K562 (cell line): ENCODE results near the gene TMEM108. TPM values are rescaled to one million over a fixed set of nuclear protein-coding genes. Genes with fewer than 3 reads are reported as not detected.

Source experiments
- ATAC-seq: fragments of 200-7000 bp; cut with Tn5 transposase; 3 replicates; pipeline ENCODE4 v1.9.1; 2020; ENCODE audit warnings: moderate library complexity
- BruUV-seq: library from RNA; stranded (reverse); fragments of 400-500 nt; replicated peaks from 2 replicates; lab custom pipeline; 2021; lab: Mats Ljungman, UMichigan
- CTCF ChIA-PET: fragments of 300-600 bp; formaldehyde crosslinking; extraction: SDS; loops from one replicate; lab custom pipeline; 2021; ENCODE audit warnings: low intra/inter-chr PET ratio; lab: Yijun Ruan, JAX
- POLR2A ChIA-PET: fragments of 300-600, 350-650 bp; sonication (Branson Sonifier 250); formaldehyde crosslinking; extraction: SDS; loops from one replicate; lab custom pipeline; 2021; ENCODE audit warnings: antibody characterized with exemption, inconsistent platforms; lab: Yijun Ruan, JAX
- DNase-seq, 4 experiments: peaks; one replicate each; pipeline versions ENCODE4 v3.0.0 to v3.0.0-alpha.2; 2011 to 2018; ENCODE audit warnings: low spot score in 3 of 4, mixed read lengths in 3 of 4; ENCODE audit errors: extremely low read depth in 1 of 4
- FAIRE-seq: peaks from 2 replicates; lab custom pipeline; 2011; peaks lifted over from hg19 to GRCh38; lab: Jason Lieb, UNC
- H2AFZ ChIP-seq: 2 replicates; pipeline ENCODE4 v1.6.0; 2011; ENCODE audit warnings: low read depth, low read length, control low read depth, inconsistent platforms
- H3K27ac ChIP-seq: fragments of 200-600 bp; 3 replicates; pipeline ENCODE4 v1.8.0; 2011; ENCODE audit warnings: low read depth, mild to moderate bottlenecking, control low read depth, inconsistent platforms, low read length, moderate library complexity, mixed read lengths; ENCODE audit errors: extremely low read depth
- H3K27me3 ChIP-seq, 2 experiments: fragments of 300-600 bp in 1 of 2; 2 replicates in 1 of 2; 3 replicates in 1 of 2; pipeline versions ENCODE4 v1.6.0 to v1.8.0; 2011; ENCODE audit warnings: inconsistent platforms in 2 of 2, low read length in 2 of 2, mild to moderate bottlenecking in 1 of 2, mixed read lengths in 1 of 2, moderate library complexity in 1 of 2; ENCODE audit not compliant: control insufficient read depth in 2 of 2, insufficient read depth in 2 of 2
- H3K36me3 ChIP-seq: fragments of 300-600 bp; 3 replicates; pipeline ENCODE4 v1.8.0; 2011; ENCODE audit warnings: mild to moderate bottlenecking, low read length, inconsistent platforms; ENCODE audit not compliant: control insufficient read depth, insufficient read depth
- H3K4me1 ChIP-seq, 2 experiments: fragments of 200-600 bp in 1 of 2; replicated peaks in 1 of 2; 2 replicates in 1 of 2; 3 replicates in 1 of 2; pipeline versions ENCODE4 v1.5.1 to v1.8.0; 2011; ENCODE audit warnings: inconsistent platforms in 2 of 2, low read length in 2 of 2, mild to moderate bottlenecking in 1 of 2, mixed read lengths in 1 of 2, moderate library complexity in 1 of 2; ENCODE audit not compliant: control insufficient read depth in 2 of 2, insufficient read depth in 2 of 2
- H3K4me2 ChIP-seq: 2 replicates; pipeline ENCODE4 v1.6.1; 2011; ENCODE audit warnings: low read length, control low read depth, inconsistent platforms, mixed read lengths; ENCODE audit not compliant: insufficient read depth
- H3K4me3 ChIP-seq: fragments of 200-600 bp; sonication (generic), shearing (Covaris generic); 2 replicates; pipeline ENCODE4 v1.5.1; 2016; ENCODE audit warnings: control low read depth, inconsistent platforms
- H3K79me2 ChIP-seq: fragments of 200-600 bp; 3 replicates; pipeline ENCODE4 v1.8.0; 2011; ENCODE audit warnings: low read length, inconsistent platforms; ENCODE audit not compliant: control insufficient read depth, insufficient read depth
- H3K9ac ChIP-seq, 2 experiments: 2 replicates each; pipeline versions ENCODE4 v1.6.0 to v1.6.1; 2011; ENCODE audit warnings: low read depth in 2 of 2, low read length in 2 of 2, control low read depth in 1 of 2, inconsistent platforms in 1 of 2, mild to moderate bottlenecking in 1 of 2, mixed read lengths in 1 of 2; ENCODE audit not compliant: insufficient read depth in 1 of 2
- H3K9me1 ChIP-seq: one replicate; pipeline ENCODE4 v1.6.0; 2011; ENCODE audit warnings: inconsistent platforms, mild to moderate bottlenecking, low read length, moderate library complexity; ENCODE audit not compliant: control insufficient read depth, insufficient read depth
- H3K9me3 ChIP-seq: replicated peaks from 2 replicates; pipeline ENCODE4 v1.5.1; 2011; ENCODE audit warnings: low read depth, low read length, inconsistent platforms; ENCODE audit not compliant: control insufficient read depth, insufficient read depth
- H4K20me1 ChIP-seq: replicated peaks from 2 replicates; pipeline ENCODE4 v1.6.1; 2011; ENCODE audit warnings: low read length, inconsistent platforms, mixed read lengths; ENCODE audit not compliant: control insufficient read depth, insufficient read depth
- DMBX1 ChIP-seq: fragments of 250-450 bp; sonication (Bioruptor Pico); IDR thresholded peaks from 2 replicates; pipeline ENCODE4 v1.8.0; 2022; ENCODE audit warnings: inconsistent platforms, mild to moderate bottlenecking, moderate library complexity, borderline replicate concordance
- E2F3 ChIP-seq: fragments of 250-450 bp; sonication (Bioruptor Pico); IDR thresholded peaks from 2 replicates; pipeline ENCODE4 v1.4.0; 2020; ENCODE audit warnings: mild to moderate bottlenecking
- FOXJ2 ChIP-seq: fragments of 200-800 bp; sonication (Bioruptor generic); IDR thresholded peaks from 2 replicates; pipeline ENCODE4 v1.6.1; 2016; ENCODE audit warnings: missing genetic modification characterization, missing compliant biosample characterization
- GABPB2 ChIP-seq: fragments of 250-450 bp; sonication (Bioruptor Pico); conservative IDR thresholded peaks from 2 replicates; pipeline ENCODE4 v1.5.1; 2021; ENCODE audit warnings: mild to moderate bottlenecking
- KAT2B ChIP-seq: IDR thresholded peaks from one replicate; pipeline ENCODE4 v1.6.1; 2012; ENCODE audit warnings: low read depth, mild to moderate bottlenecking, control low read depth, inconsistent platforms, low read length, moderate library complexity
- MAFG ChIP-seq: fragments of 450-650 bp; conservative IDR thresholded peaks from 2 replicates; pipeline ENCODE4 v1.6.1; 2016; ENCODE audit warnings: missing genetic modification characterization, missing compliant biosample characterization
- MAZ ChIP-seq, 2 experiments: fragments of 450-650 bp in 1 of 2; sonication (generic) in 1 of 2; formaldehyde crosslinking; IDR thresholded peaks in 1 of 2; conservative IDR thresholded peaks in 1 of 2; 2 replicates each; pipeline versions ENCODE4 v1.4.0 to v1.5.0; 2020; ENCODE audit warnings: mild to moderate bottlenecking in 1 of 2, missing genetic modification reagents in 1 of 2
- MCM5 ChIP-seq: fragments of 450-650 bp; IDR thresholded peaks from 2 replicates; pipeline ENCODE4 v1.6.1; 2016; ENCODE audit warnings: low read depth
- NELFE ChIP-seq: IDR thresholded peaks from 2 replicates; pipeline ENCODE4 v1.6.1; 2011; ENCODE audit warnings: mild to moderate bottlenecking; ENCODE audit not compliant: insufficient read depth, insufficient read length
- RFX1 ChIP-seq: fragments of 450-650 bp; IDR thresholded peaks from 2 replicates; pipeline ENCODE4 v1.6.1; 2016; ENCODE audit warnings: mild to moderate bottlenecking, moderate library complexity
- SETDB1 ChIP-seq: IDR thresholded peaks from one replicate; pipeline ENCODE4 v1.6.1; 2012; ENCODE audit warnings: low read length, control low read depth, inconsistent platforms
- SMAD2 ChIP-seq: fragments of 150-350 bp; IDR thresholded peaks from 2 replicates; pipeline ENCODE4 v1.6.1; 2014; ENCODE audit warnings: low read depth, mild to moderate bottlenecking, low read length
- ZBTB8A ChIP-seq: fragments of 450-650 bp; IDR thresholded peaks from 2 replicates; pipeline ENCODE4 v1.6.1; 2018; ENCODE audit warnings: mild to moderate bottlenecking, moderate library complexity; ENCODE audit not compliant: partially characterized antibody
- ZC3H11A ChIP-seq: IDR thresholded peaks from 2 replicates; pipeline ENCODE4 v1.6.1; 2012; ENCODE audit warnings: low read depth, low read length, improper control_type of control experiment
- ZNF24 ChIP-seq: fragments of 450-650 bp; IDR thresholded peaks from 2 replicates; pipeline ENCODE4 v1.6.1; 2016
- ZNF586 ChIP-seq: fragments of 450-650 bp; formaldehyde crosslinking; conservative IDR thresholded peaks from 2 replicates; pipeline ENCODE4 v1.4.0; 2020; ENCODE audit warnings: mild to moderate bottlenecking, moderate library complexity
- WGBS: fragments of 100-300 bp; shearing (Covaris generic); methylation state at CpG from one replicate; pipeline ENCODE4 v1.1.6; 2016; ENCODE audit warnings: low coverage, mixed read lengths; ENCODE audit not compliant: insufficient coverage; ENCODE audit errors: missing lambda C conversion rate; 5-methylcytosine and 5-hydroxymethylcytosine counted together
- in situ Hi-C: fragments of 300-500 bp; cut with MboI; formaldehyde crosslinking; loops from 4 replicates; pipeline ENCODE4 v1.15.0; 2018; ENCODE audit warnings: inconsistent platforms, mixed read lengths
- intact Hi-C: fragments of 100-400 bp; cut with micrococcal nuclease; formaldehyde crosslinking; loops from 2 replicates; pipeline ENCODE4 v1.14.2; 2022
- polyA plus RNA-seq, 8 experiments: library from polyadenylated mRNA; depleted of rRNA in 4 of 8; stranded (reverse) in 5 of 8; unstranded in 3 of 8; fragments of >200 nt; fragmentation: Nextera tagmentation in 2 of 8; fragmentation: Illumina TruSeq in 1 of 8; extraction: Ambion mirVana in 2 of 8; extraction: Trizol in 1 of 8; gene quantifications; 2 replicates each; pipeline versions ENCODE4 v1.2.1 to v1.2.3, GENCODE V29; 2011 to 2014; ENCODE audit warnings: inconsistent platforms in 1 of 8, missing spikeins in 1 of 8
- total RNA-seq, 7 experiments: library from RNA; depleted of rRNA in 6 of 7; stranded (reverse); fragments of >200 nt in 6 of 7; fragmentation: Illumina TruSeq in 2 of 7; extraction: Trizol in 2 of 7; gene quantifications; 2 replicates each; pipeline versions ENCODE4 v1.2.1 to v1.2.3, GENCODE V29; 2011 to 2021; ENCODE audit warnings: low replicate concordance in 1 of 7
- TF ChIP-seq, protein P1 (sequence below): fragments of 150-350 bp; IDR thresholded peaks from 2 replicates; pipeline ENCODE4 v1.6.1; 2014; ENCODE audit warnings: low read depth, mild to moderate bottlenecking, low read length, borderline replicate concordance
- TF ChIP-seq, protein P2 (sequence below): fragments of 450-650 bp; IDR thresholded peaks from 2 replicates; pipeline ENCODE4 v1.6.1; 2016; ENCODE audit warnings: borderline replicate concordance

TMEM108 gene
- total and polyA plus RNA-seq, 9 of the 15 experiments (the other 6 are each of a cell fraction or from before 2014, with no cell fraction given): 0.65 to 11.1 (median 3.4) TPM

GRCh38 chr3:133361435-133361834, 323.2 kb downstream of the TMEM108 start:
- no peak overlapping the region for H2AFZ ChIP-seq
- no peaks in the 10 kb centered on the region for H3K4me1 ChIP-seq
- H3K79me2 ChIP-seq: no peaks in the 10 kb centered on the region
- no peak overlapping the region for H3K4me2 ChIP-seq
- ATAC-seq (no peak), FAIRE-seq (no peak), DNase-seq (no peak)
- no peak for TF ChIP-seq MAZ (CRISPR knock-in tag; conservative IDR thresholded peaks at IDR 0.05 in 1 of 2, IDR thresholded peaks at IDR 0.05 in 1 of 2)
- no peak for TF ChIP-seq E2F3
- no peak for TF ChIP-seq DMBX1 (CRISPR knock-in tag)
- no peak for TF ChIP-seq FOXJ2 (tag)
- TF ChIP-seq ZC3H11A: no peak
- TF ChIP-seq, protein P1, sequence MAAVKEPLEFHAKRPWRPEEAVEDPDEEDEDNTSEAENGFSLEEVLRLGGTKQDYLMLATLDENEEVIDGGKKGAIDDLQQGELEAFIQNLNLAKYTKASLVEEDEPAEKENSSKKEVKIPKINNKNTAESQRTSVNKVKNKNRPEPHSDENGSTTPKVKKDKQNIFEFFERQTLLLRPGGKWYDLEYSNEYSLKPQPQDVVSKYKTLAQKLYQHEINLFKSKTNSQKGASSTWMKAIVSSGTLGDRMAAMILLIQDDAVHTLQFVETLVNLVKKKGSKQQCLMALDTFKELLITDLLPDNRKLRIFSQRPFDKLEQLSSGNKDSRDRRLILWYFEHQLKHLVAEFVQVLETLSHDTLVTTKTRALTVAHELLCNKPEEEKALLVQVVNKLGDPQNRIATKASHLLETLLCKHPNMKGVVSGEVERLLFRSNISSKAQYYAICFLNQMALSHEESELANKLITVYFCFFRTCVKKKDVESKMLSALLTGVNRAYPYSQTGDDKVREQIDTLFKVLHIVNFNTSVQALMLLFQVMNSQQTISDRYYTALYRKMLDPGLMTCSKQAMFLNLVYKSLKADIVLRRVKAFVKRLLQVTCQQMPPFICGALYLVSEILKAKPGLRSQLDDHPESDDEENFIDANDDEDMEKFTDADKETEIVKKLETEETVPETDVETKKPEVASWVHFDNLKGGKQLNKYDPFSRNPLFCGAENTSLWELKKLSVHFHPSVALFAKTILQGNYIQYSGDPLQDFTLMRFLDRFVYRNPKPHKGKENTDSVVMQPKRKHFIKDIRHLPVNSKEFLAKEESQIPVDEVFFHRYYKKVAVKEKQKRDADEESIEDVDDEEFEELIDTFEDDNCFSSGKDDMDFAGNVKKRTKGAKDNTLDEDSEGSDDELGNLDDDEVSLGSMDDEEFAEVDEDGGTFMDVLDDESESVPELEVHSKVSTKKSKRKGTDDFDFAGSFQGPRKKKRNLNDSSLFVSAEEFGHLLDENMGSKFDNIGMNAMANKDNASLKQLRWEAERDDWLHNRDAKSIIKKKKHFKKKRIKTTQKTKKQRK: no peak
- no peak for TF ChIP-seq MAFG
- no peak for TF ChIP-seq ZNF24
- TF ChIP-seq NELFE: no peak
- no peak for TF ChIP-seq MCM5
- no peak for TF ChIP-seq KAT2B
- TF ChIP-seq SETDB1: no peak
- TF ChIP-seq ZBTB8A: no peak
- no peak for TF ChIP-seq ZNF586 (CRISPR knock-in tag)
- no peak for TF ChIP-seq SMAD2
- no peak for TF ChIP-seq RFX1
- no peak for TF ChIP-seq GABPB2 (CRISPR knock-in tag)
- TF ChIP-seq, protein P2, sequence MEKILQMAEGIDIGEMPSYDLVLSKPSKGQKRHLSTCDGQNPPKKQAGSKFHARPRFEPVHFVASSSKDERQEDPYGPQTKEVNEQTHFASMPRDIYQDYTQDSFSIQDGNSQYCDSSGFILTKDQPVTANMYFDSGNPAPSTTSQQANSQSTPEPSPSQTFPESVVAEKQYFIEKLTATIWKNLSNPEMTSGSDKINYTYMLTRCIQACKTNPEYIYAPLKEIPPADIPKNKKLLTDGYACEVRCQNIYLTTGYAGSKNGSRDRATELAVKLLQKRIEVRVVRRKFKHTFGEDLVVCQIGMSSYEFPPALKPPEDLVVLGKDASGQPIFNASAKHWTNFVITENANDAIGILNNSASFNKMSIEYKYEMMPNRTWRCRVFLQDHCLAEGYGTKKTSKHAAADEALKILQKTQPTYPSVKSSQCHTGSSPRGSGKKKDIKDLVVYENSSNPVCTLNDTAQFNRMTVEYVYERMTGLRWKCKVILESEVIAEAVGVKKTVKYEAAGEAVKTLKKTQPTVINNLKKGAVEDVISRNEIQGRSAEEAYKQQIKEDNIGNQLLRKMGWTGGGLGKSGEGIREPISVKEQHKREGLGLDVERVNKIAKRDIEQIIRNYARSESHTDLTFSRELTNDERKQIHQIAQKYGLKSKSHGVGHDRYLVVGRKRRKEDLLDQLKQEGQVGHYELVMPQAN: no peak
- in situ Hi-C loops: no loop called here
- no peak overlapping the region for H3K9ac ChIP-seq
- H3K27ac ChIP-seq: no peak overlapping the region
- intact Hi-C loops: no loop called here
- no peaks in the 10 kb centered on the region for H4K20me1 ChIP-seq
- no peaks in the 10 kb centered on the region for H3K9me3 ChIP-seq
- WGBS: 4% methylated on average over 3 of the region's 4 CpGs
- no peaks in the 10 kb centered on the region for H3K27me3 ChIP-seq
- ChIA-PET POLR2A (interaction anchor here (0.5 kb wide), 1 partner anchor 12 kb away, joined by 4 read pairs; no protein-coding TSS in a partner anchor), CTCF (no interaction called here)
- H3K4me3 ChIP-seq: no peak overlapping the region
- H3K36me3 ChIP-seq: no peaks in the 10 kb centered on the region
- BruUV-seq: no TSS peak
- H3K9me1 ChIP-seq: no peaks in the 10 kb centered on the region
